ENCODE data around the gene DND1.
A peak's percentile ranks its signal among the peaks of the same experiment; 100 is the strongest.
"Not testable (repeated sequence)": the region's sequence is repeated elsewhere in the genome, so short reads cannot be mapped to it uniquely, and the experiment has no call there.

DND1 gene

DNA sequence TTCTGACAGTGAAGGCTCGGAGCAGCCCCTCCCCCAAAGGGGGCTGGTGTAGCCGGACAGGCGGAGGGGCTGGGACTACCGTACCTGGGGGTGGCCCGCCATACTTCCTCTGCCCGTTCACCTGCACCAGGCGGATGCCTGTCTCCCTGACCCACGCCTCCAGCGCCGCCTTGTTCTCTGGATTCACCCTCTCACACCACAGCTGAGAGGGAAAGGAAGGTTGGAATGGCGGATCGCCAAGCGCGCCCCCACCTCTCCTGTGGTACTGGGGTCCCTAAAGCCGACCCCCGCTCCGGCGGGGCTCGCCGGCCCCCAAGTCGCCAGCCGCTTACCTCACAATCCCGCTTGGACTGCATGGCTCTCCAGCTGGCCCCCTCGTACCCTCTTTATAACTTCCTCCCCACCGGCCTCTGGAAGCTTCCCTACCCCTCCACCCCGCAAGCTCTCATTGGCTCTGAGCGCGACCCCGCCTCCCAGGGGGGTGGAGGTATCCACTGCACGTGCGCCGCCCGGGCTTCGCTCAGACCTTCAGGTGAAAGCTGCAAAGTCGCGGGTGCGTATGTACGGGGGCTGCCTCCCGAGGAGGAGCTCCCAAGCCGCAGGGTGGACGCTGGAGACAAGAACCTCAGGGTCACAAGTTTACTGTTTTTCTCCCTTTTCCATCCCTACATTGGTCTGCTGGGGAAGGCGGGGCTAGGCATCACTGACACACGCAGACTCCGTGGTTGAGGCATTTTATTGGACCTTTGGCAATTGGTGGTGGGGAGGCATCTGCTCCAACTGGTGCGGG, at the start of gene DND1:
Gene DND1, minus strand, starts transcription at position 390 of the 790 bp plus-strand sequence. Its CDS starts 34 bp downstream, at position 356.
- DNase-seq, result no peak

DNA sequence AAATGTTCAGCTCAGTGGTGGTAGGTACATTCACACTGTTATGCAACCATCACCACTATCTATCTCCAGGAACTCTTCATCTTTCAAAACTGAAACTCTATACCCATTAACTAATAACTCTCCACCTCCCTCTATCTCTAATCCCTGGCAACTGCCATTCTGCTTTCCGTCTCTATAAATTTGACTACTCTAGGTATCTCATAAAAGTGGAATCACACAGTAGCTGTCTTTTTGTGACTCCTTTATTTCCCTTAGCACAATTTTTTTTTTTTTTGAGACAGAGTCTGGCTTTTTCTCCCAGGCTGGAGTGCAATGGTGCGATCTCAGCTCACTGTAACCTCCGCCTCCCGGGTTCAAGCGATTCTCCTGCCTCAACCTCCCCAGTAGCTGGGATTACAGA, 48.0 kb upstream of the DND1 start:
- DNase-seq, result not testable (repeated sequence)

GRCh38 chr5:140720738-140721137, 47.4 kb upstream of the DND1 start:
- not testable (repeated sequence) for DNase-seq

DNA sequence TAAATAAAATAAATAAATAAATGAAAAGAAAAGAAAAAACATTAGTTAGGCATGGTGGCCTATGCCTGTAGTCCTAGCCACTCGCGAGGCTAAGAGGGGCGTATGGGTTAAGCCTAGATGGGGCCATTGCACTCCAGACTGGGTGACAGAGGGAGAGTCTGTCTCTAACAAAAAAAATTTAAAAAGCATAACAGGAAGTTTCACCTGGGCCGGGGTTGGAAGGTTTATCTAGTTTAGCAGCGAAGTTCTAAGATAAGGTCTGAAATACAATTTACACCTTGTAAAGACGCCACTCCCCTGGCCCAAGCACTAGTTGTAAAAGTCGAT, 44.9 kb upstream of the DND1 start:
- no peak for DNase-seq

GRCh38 chr5:140716238-140716637, 42.9 kb upstream of the DND1 start:
- not testable (repeated sequence) for DNase-seq

GRCh38 chr5:140713562-140714094, 40.3 kb upstream of the DND1 start:
- DNase-seq, result no peak

- DNase-seq, result no peak
Measured at GRCh38 chr5:140711794-140712193, 38.4 kb upstream of the DND1 start.

- DNase-seq, result peak; percentile 85
Measured at GRCh38 chr5:140710899-140711552, 37.6 kb upstream of the DND1 start.

GRCh38 chr5:140708787-140709186, 35.4 kb upstream of the DND1 start:
- not testable (repeated sequence) for DNase-seq

DNA sequence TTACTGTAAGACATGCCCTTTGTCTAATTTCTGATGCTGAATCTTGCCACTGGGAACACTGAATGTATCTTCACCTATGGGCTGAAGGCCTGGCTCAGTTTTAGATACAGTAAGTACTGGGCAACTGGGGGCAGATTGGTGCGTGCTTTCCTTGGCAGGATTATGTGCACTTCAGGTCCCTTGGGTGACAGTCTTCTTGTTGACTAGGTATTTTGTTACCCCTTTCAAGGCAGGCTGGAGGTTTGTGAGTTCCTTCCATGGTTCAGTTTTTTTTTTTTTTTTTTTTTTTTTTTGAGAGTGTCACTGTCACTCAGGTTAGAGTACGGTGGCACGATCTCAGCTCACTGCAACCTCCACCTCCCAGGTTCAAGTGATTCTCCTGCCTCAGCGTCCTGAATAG, 34.4 kb upstream of the DND1 start:
- DNase-seq, result no peak

DNA sequence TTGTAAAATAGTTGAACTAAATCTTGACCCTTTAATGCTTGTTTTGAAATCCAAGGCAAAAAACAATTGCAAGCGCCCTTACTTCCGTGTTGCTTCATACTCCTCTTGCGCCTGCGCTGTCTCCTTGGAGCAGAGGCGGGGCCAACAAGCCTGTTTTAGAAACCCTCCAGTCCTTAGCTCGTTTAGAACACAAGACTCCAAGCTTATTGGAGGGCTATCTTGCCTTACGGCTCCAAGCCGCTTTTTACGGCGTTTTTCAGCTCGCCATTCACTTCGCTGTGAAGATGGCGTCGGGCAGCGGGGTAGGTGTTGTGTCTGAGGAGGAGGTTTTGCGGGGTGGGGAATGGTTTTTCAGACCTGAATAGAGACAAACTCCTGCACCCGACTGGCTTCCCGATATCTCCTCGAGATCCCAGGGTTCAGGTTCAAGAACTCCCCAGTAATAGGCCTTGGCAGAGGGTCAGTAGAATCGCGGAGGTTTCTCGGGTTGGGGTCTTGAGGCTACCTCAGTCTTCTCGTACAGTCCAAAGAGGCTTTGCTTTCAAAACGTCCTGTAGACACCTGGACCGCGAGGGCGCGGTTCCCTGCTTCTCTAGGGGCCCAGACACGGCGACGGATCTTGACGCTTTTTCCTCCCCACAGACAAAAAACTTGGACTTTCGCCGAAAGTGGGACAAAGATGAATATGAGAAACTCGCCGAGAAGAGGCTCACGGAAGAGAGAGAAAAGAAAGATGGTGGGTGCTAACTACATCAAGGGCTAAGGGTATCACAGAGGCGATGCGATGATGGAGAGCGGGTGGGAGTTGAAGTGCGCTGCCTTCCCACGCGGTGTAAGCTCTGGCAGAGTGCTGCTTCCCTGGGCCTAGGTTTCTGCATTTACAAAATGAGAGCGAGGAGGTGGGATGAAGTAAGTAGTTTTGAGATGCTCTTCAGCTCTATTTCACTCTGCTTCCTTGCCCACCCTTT, 27.1 kb upstream of the DND1 start, which contains the start of gene ZMAT2:
Gene ZMAT2, plus strand, starts transcription at position 271 of the 968 bp plus-strand sequence. Its CDS starts 14 bp downstream, at position 285.
- peak; percentile 96 for DNase-seq

DNA sequence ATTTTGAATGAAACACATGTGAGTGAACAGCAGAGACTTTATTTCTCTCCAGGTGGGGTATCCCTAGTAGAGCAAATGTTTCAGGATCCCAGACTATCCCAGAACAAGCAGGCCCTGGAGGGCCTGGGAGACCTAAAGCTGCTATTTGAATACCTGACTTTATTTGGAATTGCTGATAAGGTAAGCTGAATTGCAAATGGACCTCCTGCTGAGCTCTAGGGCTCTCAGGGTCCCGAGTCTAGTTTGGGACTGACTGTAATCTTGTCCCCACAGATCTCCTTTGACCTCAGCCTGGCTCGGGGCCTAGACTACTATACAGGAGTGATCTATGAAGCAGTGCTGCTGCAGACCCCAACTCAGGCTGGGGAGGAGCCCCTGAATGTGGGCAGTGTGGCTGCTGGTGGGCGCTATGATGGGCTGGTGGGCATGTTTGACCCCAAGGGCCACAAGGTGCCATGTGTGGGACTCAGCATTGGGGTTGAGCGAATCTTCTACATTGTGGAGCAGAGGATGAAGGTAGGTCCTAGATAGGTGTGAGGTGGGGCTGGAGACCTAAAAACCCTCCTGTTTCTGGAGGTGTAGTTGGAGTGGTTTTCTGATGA, 23.6 kb upstream of the DND1 start:
- DNase-seq, result no peak

DNA sequence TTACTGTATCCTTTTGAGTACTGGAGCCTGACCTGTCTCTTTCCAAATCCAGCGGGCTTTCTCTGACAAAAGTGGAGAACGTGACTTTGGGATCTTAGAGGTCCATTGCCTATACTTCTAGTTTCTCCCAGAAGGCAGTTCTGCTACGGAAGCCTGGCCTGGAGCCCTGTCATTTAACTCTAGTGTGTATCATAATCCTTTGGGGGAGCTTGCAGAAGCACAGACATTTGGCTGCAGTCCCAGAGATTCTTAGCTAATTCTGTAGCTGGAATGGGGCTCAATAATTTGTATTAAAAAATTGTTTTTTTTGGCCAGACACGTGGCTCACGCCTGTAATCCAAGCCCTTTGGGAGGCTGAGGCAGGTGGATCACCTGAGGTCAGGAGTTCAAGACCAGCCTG, 20.9 kb upstream of the DND1 start:
- no peak for DNase-seq

DNA sequence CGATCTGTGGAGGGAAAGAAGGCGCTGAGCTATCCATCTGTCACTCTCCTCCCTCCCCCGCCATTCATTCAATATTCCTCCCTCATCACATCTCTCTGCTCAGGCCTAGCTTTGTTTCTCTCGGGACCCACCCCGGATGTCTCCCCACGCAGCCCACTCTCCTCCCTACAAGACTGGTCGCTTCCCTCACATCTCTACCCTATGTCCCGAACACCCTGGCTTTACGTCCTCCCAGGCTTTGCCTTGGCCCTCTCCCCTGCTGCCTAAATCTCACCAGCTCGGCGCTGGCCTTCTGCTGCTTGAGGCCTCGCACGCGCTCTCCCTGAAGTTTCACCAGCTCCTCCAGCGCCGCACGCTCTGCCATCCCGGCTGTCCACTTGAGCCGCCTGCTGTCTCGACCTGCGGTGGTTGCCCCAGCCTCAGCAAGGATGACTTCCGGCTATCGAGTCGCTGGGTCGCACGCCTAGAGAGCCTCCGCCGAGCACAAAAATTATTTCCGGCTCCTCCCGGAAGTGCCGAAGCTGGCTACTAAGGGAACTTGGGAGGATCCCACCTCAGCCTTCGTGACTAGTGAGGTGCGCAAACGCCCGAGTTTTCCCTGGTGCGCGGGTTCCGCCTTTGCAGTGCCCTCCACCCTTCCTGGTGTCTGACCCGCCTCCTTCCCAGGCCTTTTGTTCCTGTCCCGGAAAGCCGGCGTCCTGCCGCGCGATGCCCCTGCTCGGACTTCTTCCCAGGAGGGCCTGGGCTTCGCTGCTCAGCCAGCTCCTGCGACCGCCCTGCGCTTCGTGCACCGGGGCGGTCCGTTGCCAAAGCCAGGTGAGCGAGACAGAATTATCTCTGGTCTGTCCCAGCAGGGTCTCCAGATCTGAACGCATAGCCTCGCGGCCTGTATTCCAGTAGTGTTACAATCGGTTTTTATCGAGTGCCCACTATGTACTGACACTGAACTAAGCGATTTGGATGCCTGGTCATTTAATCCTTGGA, 17.9 kb upstream of the DND1 start, which contains the start of the genes HARS1 and HARS2:
Gene HARS1, minus strand, starts transcription at position 430 of the 984 bp plus-strand sequence. Its CDS starts 66 bp downstream, at position 364.
Gene HARS2, plus strand, starts transcription at position 515 of the 984 bp plus-strand sequence. Its CDS starts 194 bp downstream, at position 709.
- peak; percentile 84 for DNase-seq

GRCh38 chr5:140690376-140690932, 17.1 kb upstream of the DND1 start:
- no peak for DNase-seq

- no peak for DNase-seq
Measured at GRCh38 chr5:140678993-140679392, 5.6 kb upstream of the DND1 start.

- no peak for DNase-seq
Measured at GRCh38 chr5:140677947-140678346, 4.6 kb upstream of the DND1 start.

GRCh38 chr5:140674629-140675028, 1.3 kb upstream of the DND1 start:
- no peak for DNase-seq

- no peak for DNase-seq
Measured at GRCh38 chr5:140674211-140674610, 835 bp upstream of the DND1 start.

DNA sequence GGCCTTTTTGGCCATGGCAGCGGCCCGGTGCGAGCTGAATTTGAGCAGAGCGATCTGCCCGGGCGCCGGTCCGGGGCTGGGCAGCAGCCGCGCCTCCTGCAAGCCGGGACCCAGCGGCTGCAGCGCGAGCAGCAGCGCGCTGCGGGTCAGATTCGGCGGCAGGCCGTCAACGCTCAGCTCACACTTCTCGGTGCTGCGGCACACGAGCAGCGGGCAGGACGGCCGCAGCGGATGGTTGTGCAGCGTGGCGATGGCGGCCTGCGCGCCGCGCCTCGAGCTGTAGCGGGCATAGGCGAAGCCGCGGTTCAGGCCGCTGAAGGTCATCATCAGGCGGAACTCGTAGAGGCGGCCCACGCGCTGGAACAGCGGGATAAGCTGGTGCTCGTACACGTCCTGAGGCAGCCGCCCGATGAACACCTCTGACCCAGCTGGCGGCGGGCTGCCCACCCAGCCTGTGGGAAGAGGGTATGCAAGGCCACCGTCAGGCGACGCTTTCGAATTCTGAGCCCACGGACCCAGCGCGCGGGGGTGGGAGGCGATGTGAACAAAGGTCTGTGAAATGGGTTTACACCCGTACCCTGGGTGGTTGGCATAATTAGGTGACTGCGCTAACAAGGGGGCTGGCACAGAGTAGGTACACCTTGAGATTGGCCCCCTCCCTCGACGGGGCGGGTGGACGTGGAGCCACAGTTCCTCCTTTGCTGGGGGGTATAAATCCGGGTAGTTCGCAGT, 755 bp downstream of the DND1 start:
- peak; percentile 11 for DNase-seq

Measured in CD4-positive, alpha-beta T cell treated with Interferon gamma for 1 hour (primary cell).